ENCODE data around the gene SUN5. TPM values are rescaled to one million over a fixed set of nuclear protein-coding genes. Genes with fewer than 3 reads are reported as not detected.

Gene SUN5
- total RNA-seq, 1 donor from 2014 or later: not detected

GRCh38 chr20:32973077-32973717 is 31.0 kb downstream of the SUN5 start:
- no peak for DNase-seq (ENCODE audit: extremely low spot score, unreplicated experiment)
- Mint-ChIP-seq H3K9me3 (ENCODE audit: unreplicated experiment) (no peaks in the 10 kb centered on the region), H3K27me3 (ENCODE audit: unreplicated experiment) (peaks cover 4% of the 10 kb centered on the region), H3K4me1 (ENCODE audit: unreplicated experiment) (no peaks in the 10 kb centered on the region), H3K27ac (ENCODE audit: unreplicated experiment) (no peak overlapping the region), H3K36me3 (ENCODE audit: unreplicated experiment) (no peaks in the 10 kb centered on the region), H3K4me3 (ENCODE audit: unreplicated experiment) (no peak overlapping the region)
- no peak for TF ChIP-seq CTCF (IDR thresholded peaks at IDR 0.05)

- Mint-ChIP-seq H3K4me3 (ENCODE audit: unreplicated experiment) (no peak overlapping the region), H3K9me3 (ENCODE audit: unreplicated experiment) (no peaks in the 10 kb centered on the region), H3K4me1 (ENCODE audit: unreplicated experiment) (no peaks in the 10 kb centered on the region), H3K27ac (ENCODE audit: unreplicated experiment) (no peak overlapping the region), H3K27me3 (ENCODE audit: unreplicated experiment) (peaks cover 4% of the 10 kb centered on the region), H3K36me3 (ENCODE audit: unreplicated experiment) (no peaks in the 10 kb centered on the region)
- TF ChIP-seq CTCF (IDR thresholded peaks at IDR 0.05): no peak
- peak; percentile 80 for DNase-seq (ENCODE audit: extremely low spot score, unreplicated experiment)
These were observed 31.8 kb downstream of the SUN5 start for GRCh38 chr20:32972181-32973076.

- peaks cover 4% of the 10 kb centered on the region for H3K27me3 Mint-ChIP-seq (ENCODE audit: unreplicated experiment)
- TF ChIP-seq CTCF (IDR thresholded peaks at IDR 0.05): no peak
- H3K4me1 Mint-ChIP-seq (ENCODE audit: unreplicated experiment): no peaks in the 10 kb centered on the region
- no peak overlapping the region for H3K27ac Mint-ChIP-seq (ENCODE audit: unreplicated experiment)
- H3K36me3 Mint-ChIP-seq (ENCODE audit: unreplicated experiment): no peaks in the 10 kb centered on the region
- peak; percentile 48 for DNase-seq (ENCODE audit: extremely low spot score, unreplicated experiment)
- no peaks in the 10 kb centered on the region for H3K9me3 Mint-ChIP-seq (ENCODE audit: unreplicated experiment)
- no peak overlapping the region for H3K4me3 Mint-ChIP-seq (ENCODE audit: unreplicated experiment)
These were observed 32.5 kb downstream of the SUN5 start for GRCh38 chr20:32971703-32972161.

- H3K27me3 Mint-ChIP-seq (ENCODE audit: unreplicated experiment): peaks cover 4% of the 10 kb centered on the region
These were observed 33.3 kb downstream of the SUN5 start for GRCh38 chr20:32970973-32971300.

More at GRCh38 chr20:32970973-32971300, 33.3 kb downstream of the SUN5 start:
- H3K4me3 Mint-ChIP-seq (ENCODE audit: unreplicated experiment): no peak overlapping the region
- no peak for TF ChIP-seq CTCF (IDR thresholded peaks at IDR 0.05)
- H3K36me3 Mint-ChIP-seq (ENCODE audit: unreplicated experiment): no peaks in the 10 kb centered on the region
- H3K9me3 Mint-ChIP-seq (ENCODE audit: unreplicated experiment): no peaks in the 10 kb centered on the region
- H3K27ac Mint-ChIP-seq (ENCODE audit: unreplicated experiment): no peak overlapping the region
- no peak for DNase-seq (ENCODE audit: extremely low spot score, unreplicated experiment)
- no peaks in the 10 kb centered on the region for H3K4me1 Mint-ChIP-seq (ENCODE audit: unreplicated experiment)

Data from osteocyte (in vitro differentiated cells).